Naive thymus-derived CD4-positive, alpha-beta T cell (primary cell): ENCODE measurements around the gene MLX. TPM values are rescaled to one million over a fixed set of nuclear protein-coding genes. Genes with fewer than 3 reads are reported as not detected.
"Not testable (repeated sequence)": the region's sequence is repeated elsewhere in the genome, so short reads cannot be mapped to it uniquely, and the experiment has no call there.

Source experiments
- ATAC-seq: fragments of 150-1000 bp; cut with Tn5 transposase; 2 replicates; pipeline ENCODE4 v1.10.0; 2021; ENCODE audit warnings: mild to moderate bottlenecking, moderate library complexity
- CTCF ChIA-PET: fragments of 350-600 bp; sonication (Branson Sonifier 250); formaldehyde crosslinking; loops from one replicate; lab custom pipeline; 2021; ENCODE audit warnings: antibody characterized with exemption; lab: Charles Lee
- POLR2A ChIA-PET: fragments of 350-600 bp; sonication (Branson Sonifier 250); formaldehyde crosslinking; loops from one replicate; lab custom pipeline; 2021; ENCODE audit warnings: antibody characterized with exemption, inconsistent platforms; lab: Charles Lee
- DNase-seq, 9 donors: peaks; one replicate each; pipeline versions ENCODE4 v3.0.0 to v3.0.0-alpha.2; 2020 to 2022; ENCODE audit warnings: mixed read lengths in 1 of 9
- H3K27ac ChIP-seq: one replicate; pipeline ENCODE4 v1.7.0; 2013; ENCODE audit warnings: mild to moderate bottlenecking, low read depth, low read length, moderate library complexity
- H3K27me3 ChIP-seq, 2 donors: one replicate each; pipeline ENCODE4 v1.7.0; 2013; ENCODE audit warnings: low read length in 2 of 2, mild to moderate bottlenecking in 2 of 2, moderate library complexity in 2 of 2; ENCODE audit not compliant: control insufficient read depth in 2 of 2, insufficient read depth in 2 of 2
- H3K36me3 ChIP-seq, 3 experiments: 1 replicate in 2 of 3; 2 replicates in 1 of 3; pipeline ENCODE4 v1.7.0; 2013; ENCODE audit warnings: low read length in 3 of 3, mild to moderate bottlenecking in 3 of 3, moderate library complexity in 1 of 3; ENCODE audit not compliant: insufficient read depth in 3 of 3, control insufficient read depth in 2 of 3
- H3K4me1 ChIP-seq, 2 donors: one replicate each; pipeline ENCODE4 v1.7.0; 2013; ENCODE audit warnings: low read length in 2 of 2, mild to moderate bottlenecking in 2 of 2, moderate library complexity in 1 of 2; ENCODE audit not compliant: control insufficient read depth in 2 of 2, insufficient read depth in 2 of 2
- H3K4me3 ChIP-seq: 2 replicates; pipeline ENCODE4 v1.7.0; 2013; ENCODE audit warnings: mild to moderate bottlenecking, low read length
- H3K9me3 ChIP-seq, 3 experiments: 1 replicate in 2 of 3; 2 replicates in 1 of 3; pipeline ENCODE4 v1.7.0; 2013; ENCODE audit warnings: low read length in 3 of 3; ENCODE audit not compliant: control insufficient read depth in 2 of 3
- H3K27ac Mint-ChIP-seq, 9 donors: one replicate each; pipeline ENCODE4 v1.8.0; 2020 to 2022; ENCODE audit warnings: mixed read lengths in 9 of 9, mild to moderate bottlenecking in 8 of 9, moderate library complexity in 5 of 9, inconsistent platforms in 2 of 9
- H3K27me3 Mint-ChIP-seq, 5 donors: one replicate each; pipeline ENCODE4 v1.8.0; 2021 to 2022; ENCODE audit warnings: mixed read lengths in 5 of 5, mild to moderate bottlenecking in 1 of 5
- H3K36me3 Mint-ChIP-seq, 5 donors: one replicate each; pipeline ENCODE4 v1.8.0; 2020 to 2022; ENCODE audit warnings: mixed read lengths in 5 of 5, mild to moderate bottlenecking in 3 of 5, inconsistent platforms in 1 of 5
- H3K4me1 Mint-ChIP-seq, 7 donors: one replicate each; pipeline ENCODE4 v1.8.0; 2020 to 2022; ENCODE audit warnings: mixed read lengths in 7 of 7, mild to moderate bottlenecking in 3 of 7, inconsistent platforms in 1 of 7
- H3K4me3 Mint-ChIP-seq, 10 donors: one replicate each; pipeline ENCODE4 v1.8.0; 2020 to 2022; ENCODE audit warnings: mild to moderate bottlenecking in 10 of 10, mixed read lengths in 10 of 10, moderate library complexity in 6 of 10, inconsistent platforms in 2 of 10
- H3K9me3 Mint-ChIP-seq, 11 donors: one replicate each; pipeline ENCODE4 v1.8.0; 2020 to 2022; ENCODE audit warnings: mixed read lengths in 11 of 11, mild to moderate bottlenecking in 4 of 11, inconsistent platforms in 1 of 11, moderate library complexity in 1 of 11
- intact Hi-C, 2 donors: fragments of 100-400 bp; cut with micrococcal nuclease; formaldehyde crosslinking; loops; one replicate each; pipeline ENCODE4 v1.15.1; 2023
- polyA plus RNA-seq, 2 donors: library from polyadenylated mRNA; unstranded; fragments of 300-500 nt; fragmentation: Illumina TruSeq; gene quantifications; one replicate each; pipeline ENCODE4 v1.2.3, GENCODE V29; 2021
- total RNA-seq, 6 experiments: library from RNA in 5 of 6; stranded (reverse) in 5 of 6; gene quantifications; 1 replicate in 5 of 6; 2 replicates in 1 of 6; pipeline ENCODE4 v1.2.3 and lab custom pipeline; 2021 to 2026

The MLX gene
- total and polyA plus RNA-seq, 7 experiments from 2014 or later: 28.1 to 73.9 (median 50.1) TPM

GRCh38 chr17:42613699-42614295, 46.9 kb downstream of the MLX start:
- Mint-ChIP-seq H3K4me1 (peaks cover 0 to 12% (median 5%) of the 10 kb centered on the region in 7 donors), H3K36me3 (peaks cover 0 to 36% (median 12%) of the 10 kb centered on the region in 5 donors), H3K4me3 (no peak overlapping the region), H3K27me3 (peaks cover 0 to 2% (median 0%) of the 10 kb centered on the region in 5 donors), H3K9me3 (peaks cover 0 to 3% (median 0%) of the 10 kb centered on the region in 11 donors), H3K27ac (no peak overlapping the region)
- Histone ChIP-seq H3K4me1 (no peaks in the 10 kb centered on the region), H3K36me3 (peaks cover 0 to 34% (median 3%) of the 10 kb centered on the region in 3 experiments), H3K27me3 (no peaks in the 10 kb centered on the region), H3K4me3 (no peak overlapping the region), H3K27ac (no peak overlapping the region), H3K9me3 (no peaks in the 10 kb centered on the region)
- DNase-seq: no peak
- intact Hi-C loops: no loop called here
- CTCF ChIA-PET: interaction anchor here (0.7 kb wide), 1 partner anchor 36 kb away, joined by 3 read pairs; the partner anchor contains the start of gene PSMC3IP
- POLR2A ChIA-PET: interaction anchor here (0.5 kb wide), 1 partner anchor 11 kb away, joined by 4 read pairs; no protein-coding TSS in a partner anchor
- ATAC-seq: no peak

- peaks cover 0 to 8% (median 0%) of the 10 kb centered on the region in 7 donors for H3K4me1 Mint-ChIP-seq
- no peaks in the 10 kb centered on the region for H3K4me1 ChIP-seq
- H3K27ac ChIP-seq: no peak overlapping the region
- no peaks in the 10 kb centered on the region for H3K9me3 ChIP-seq
- no peaks in the 10 kb centered on the region for H3K27me3 Mint-ChIP-seq
- intact Hi-C loops: no loop called here
- no peak for ATAC-seq
- no peak overlapping the region for H3K4me3 ChIP-seq
- no peak overlapping the region for H3K4me3 Mint-ChIP-seq
- ChIA-PET POLR2A (interaction anchor here (1.1 kb wide), 1 partner anchor 9 kb away, joined by 4 read pairs; the partner anchor contains the start of genes RETREG3 and TUBG1), CTCF (interaction anchor here (1.3 kb wide), 1 partner anchor 9 kb away, joined by 3 read pairs; no protein-coding TSS in a partner anchor)
- H3K9me3 Mint-ChIP-seq: no peaks in the 10 kb centered on the region
- peaks cover 0 to 26% (median 3%) of the 10 kb centered on the region in 3 experiments for H3K36me3 ChIP-seq
- peaks cover 0 to 25% (median 12%) of the 10 kb centered on the region in 5 donors for H3K36me3 Mint-ChIP-seq
- DNase-seq: no peak
- no peaks in the 10 kb centered on the region for H3K27me3 ChIP-seq
- no peak overlapping the region for H3K27ac Mint-ChIP-seq
These were observed 51.1 kb downstream of the MLX start for GRCh38 chr17:42617956-42618431.

- Histone ChIP-seq H3K27me3 (no peaks in the 10 kb centered on the region), H3K4me3 (no peak overlapping the region), H3K27ac (no peak overlapping the region), H3K36me3 (peaks cover 0 to 23% (median 3%) of the 10 kb centered on the region in 3 experiments), H3K9me3 (no peaks in the 10 kb centered on the region), H3K4me1 (no peaks in the 10 kb centered on the region)
- Mint-ChIP-seq H3K9me3 (no peaks in the 10 kb centered on the region), H3K4me3 (no peak overlapping the region), H3K27ac (peak overlapping the region in 2 of 9 donors; percentile 6 to 28), H3K36me3 (peaks cover 0 to 23% (median 10%) of the 10 kb centered on the region in 5 donors), H3K4me1 (peaks cover 0 to 8% (median 0%) of the 10 kb centered on the region in 7 donors), H3K27me3 (no peaks in the 10 kb centered on the region)
- no peak for ATAC-seq
- ChIA-PET CTCF (interaction anchor here (1.3 kb wide), 1 partner anchor 10 kb away, joined by 3 read pairs; no protein-coding TSS in a partner anchor), POLR2A (interaction anchor here (2.2 kb wide), 1 partner anchor 10 kb away, joined by 8 read pairs; no protein-coding TSS in a partner anchor)
- DNase-seq: no peak
- intact Hi-C loops: no loop called here
These were observed 51.7 kb downstream of the MLX start for GRCh38 chr17:42618442-42619150.

GRCh38 chr17:42621987-42622386, 55.1 kb downstream of the MLX start:
- H3K27ac ChIP-seq, H3K9me3 ChIP-seq, H3K36me3 ChIP-seq, H3K4me3 Mint-ChIP-seq, H3K36me3 Mint-ChIP-seq, DNase-seq, H3K27me3 Mint-ChIP-seq, H3K4me3 ChIP-seq, H3K4me1 ChIP-seq, ATAC-seq, intact Hi-C loops, H3K9me3 Mint-ChIP-seq, H3K27ac Mint-ChIP-seq, H3K27me3 ChIP-seq, H3K4me1 Mint-ChIP-seq: not testable (repeated sequence)
- POLR2A ChIA-PET: interaction anchor here (0.6 to 1.1 kb wide), 3 partner anchors 13 to 139 kb away, joined by 3 to 5 read pairs (median 4); partner anchors contain the start of genes RETREG3 and TUBG1
- CTCF ChIA-PET: interaction anchor here (0.7 to 0.9 kb wide), 2 partner anchors 9 to 196 kb away, joined by 3 to 4 read pairs; no protein-coding TSS in a partner anchor

Other genes starting within 250 kb of the MLX start
- 100 to 1,000 TPM; 133 to 275 (median 231) TPM for gene STAT3, start 178.7 kb upstream of the MLX start, total RNA-seq
- 100 to 1,000 TPM; 159 to 189 TPM for gene STAT3, start 178.7 kb upstream of the MLX start, polyA plus RNA-seq
- gene CAVIN1, start 143.8 kb upstream of the MLX start, total RNA-seq: 1 to 10 TPM in 2 of 5 experiments, under 1 TPM in 1, not detected in 2; 0.32 to 3.8 (median 1.1) TPM
- gene CAVIN1, start 143.8 kb upstream of the MLX start, polyA plus RNA-seq: under 1 TPM; 0.25 to 0.81 TPM
- 10 to 100 TPM; 16.1 to 74.8 (median 17.9) TPM for gene ATP6V0A1, start 108.2 kb upstream of the MLX start, total RNA-seq
- gene ATP6V0A1, start 108.2 kb upstream of the MLX start, polyA plus RNA-seq: 10 to 100 TPM; 10.7 to 16.8 TPM
- gene NAGLU, start 30.9 kb upstream of the MLX start, total RNA-seq: 10 to 100 TPM; 18.0 to 27.1 (median 22.3) TPM
- gene NAGLU, start 30.9 kb upstream of the MLX start, polyA plus RNA-seq: 10 to 100 TPM in 1 of 2 donors, 1 to 10 TPM in 1; 6.6 to 17.6 TPM
- 1 to 10 TPM; 1.2 to 2.2 (median 1.9) TPM for gene HSD17B1, start 14.2 kb upstream of the MLX start, total RNA-seq
- gene HSD17B1, start 14.2 kb upstream of the MLX start, polyA plus RNA-seq: under 1 TPM; 0.39 to 0.59 TPM
- 10 to 100 TPM; 45.3 to 76.9 (median 64.5) TPM for gene COASY, start 5.0 kb upstream of the MLX start, total RNA-seq
- gene COASY, start 5.0 kb upstream of the MLX start, polyA plus RNA-seq: 10 to 100 TPM; 56.0 to 59.2 TPM
- 10 to 100 TPM in 1 of 5 experiments, 1 to 10 TPM in 4; 2.7 to 14.0 (median 5.2) TPM for gene PSMC3IP, start 10.6 kb downstream of the MLX start, total RNA-seq
- 1 to 10 TPM; 1.3 to 1.6 TPM for gene PSMC3IP, start 10.6 kb downstream of the MLX start, polyA plus RNA-seq
- 100 to 1,000 TPM in 2 of 5 experiments, 10 to 100 TPM in 3; 53.3 to 132 (median 75.7) TPM for gene RETREG3, start 42.3 kb downstream of the MLX start, total RNA-seq
- gene RETREG3, start 42.3 kb downstream of the MLX start, polyA plus RNA-seq: 100 to 1,000 TPM; 131 to 136 TPM
- gene TUBG1, start 42.6 kb downstream of the MLX start, total RNA-seq: 10 to 100 TPM in 3 of 5 experiments, 1 to 10 TPM in 2; 7.8 to 54.4 (median 12.5) TPM
- 10 to 100 TPM in 1 of 2 donors, 1 to 10 TPM in 1; 4.8 to 12.5 TPM for gene TUBG1, start 42.6 kb downstream of the MLX start, polyA plus RNA-seq
- gene TUBG2, start 92.2 kb downstream of the MLX start, total RNA-seq: 10 to 100 TPM in 4 of 5 experiments, 1 to 10 TPM in 1; 9.0 to 20.3 (median 15.3) TPM
- 1 to 10 TPM; 4.9 to 8.7 TPM for gene TUBG2, start 92.2 kb downstream of the MLX start, polyA plus RNA-seq
- gene PLEKHH3, start 109.9 kb downstream of the MLX start, total RNA-seq: 1 to 10 TPM in 2 of 5 experiments, under 1 TPM in 1, not detected in 2; 0.89 to 1.6 (median 1.1) TPM
- gene PLEKHH3, start 109.9 kb downstream of the MLX start, polyA plus RNA-seq: not detected
- 1 to 10 TPM in 2 of 5 experiments, under 1 TPM in 3; 0.56 to 1.7 (median 0.67) TPM for gene CCR10, start 114.7 kb downstream of the MLX start, total RNA-seq
- under 1 TPM; 0.22 to 0.44 TPM for gene CCR10, start 114.7 kb downstream of the MLX start, polyA plus RNA-seq
- 1 to 10 TPM in 4 of 5 experiments, under 1 TPM in 1; 0.92 to 2.4 (median 2.1) TPM for gene CNTNAP1, start 115.4 kb downstream of the MLX start, total RNA-seq
- under 1 TPM; 0.04 to 0.86 TPM for gene CNTNAP1, start 115.4 kb downstream of the MLX start, polyA plus RNA-seq
- 100 to 1,000 TPM in 2 of 5 experiments, 10 to 100 TPM in 3; 50.9 to 212 (median 95.4) TPM for gene EZH1, start 177.9 kb downstream of the MLX start, total RNA-seq
- gene EZH1, start 177.9 kb downstream of the MLX start, polyA plus RNA-seq: 10 to 100 TPM; 30.2 to 51.4 TPM
- not detected for gene RAMP2, start 194.1 kb downstream of the MLX start, total RNA-seq
- not detected for gene RAMP2, start 194.1 kb downstream of the MLX start, polyA plus RNA-seq
- gene VPS25, start 206.3 kb downstream of the MLX start, total RNA-seq: 10 to 100 TPM; 24.3 to 60.6 (median 37.7) TPM
- gene VPS25, start 206.3 kb downstream of the MLX start, polyA plus RNA-seq: 10 to 100 TPM; 55.0 to 57.2 TPM
- under 1 TPM; 0.10 to 0.51 (median 0.24) TPM for gene WNK4, start 213.5 kb downstream of the MLX start, total RNA-seq
- gene WNK4, start 213.5 kb downstream of the MLX start, polyA plus RNA-seq: not detected
- 10 to 100 TPM in 4 of 5 experiments, 1 to 10 TPM in 1; 7.6 to 48.1 (median 27.6) TPM for gene COA3, start 231.6 kb downstream of the MLX start, total RNA-seq
- 100 to 1,000 TPM; 108 to 118 TPM for gene COA3, start 231.6 kb downstream of the MLX start, polyA plus RNA-seq
- not detected for gene CNTD1, start 231.8 kb downstream of the MLX start, total RNA-seq
- under 1 TPM; 0.24 to 0.32 TPM for gene CNTD1, start 231.8 kb downstream of the MLX start, polyA plus RNA-seq